GM12878 (cell line): ENCODE measurements around the gene AMH. TPM values are rescaled to one million over a fixed set of nuclear protein-coding genes. Genes with fewer than 3 reads are reported as not detected.
A peak's percentile ranks its signal among the peaks of the same experiment; 100 is the strongest.

Experiments used
- ATAC-seq: fragments of 200-7000 bp; cut with Tn5 transposase; 3 replicates; pipeline ENCODE4 v1.9.1; 2020; ENCODE audit warnings: mild to moderate bottlenecking, moderate library complexity
- BruUV-seq: library from RNA; stranded (reverse); fragments of 400-500 nt; replicated peaks from 2 replicates; lab custom pipeline; 2021; lab: Mats Ljungman, UMichigan
- CTCF ChIA-PET: fragments of 300-600 bp; sonication (Branson Sonifier 250); formaldehyde crosslinking; extraction: SDS; loops from one replicate; lab custom pipeline; 2021; ENCODE audit warnings: inconsistent platforms; lab: Yijun Ruan, JAX
- POLR2A ChIA-PET: fragments of 350-600 bp; formaldehyde crosslinking; extraction: SDS; loops from one replicate; lab custom pipeline; 2021; ENCODE audit warnings: inconsistent platforms; lab: Charles Lee
- RAD21 ChIA-PET: fragments of 300-600 bp; sonication (Branson Sonifier 250); formaldehyde crosslinking; loops from one replicate; lab custom pipeline; 2023; ENCODE audit warnings: antibody characterized with exemption; ENCODE audit not compliant: unreplicated experiment; lab: Charles Lee
- SMC1A ChIA-PET: fragments of 300-600 bp; sonication (Branson Sonifier 250); formaldehyde crosslinking; loops from one replicate; lab custom pipeline; 2023; ENCODE audit not compliant: unreplicated experiment, uncharacterized antibody; lab: Charles Lee
- DNase-seq: peaks from one replicate; pipeline ENCODE4 v3.0.0-alpha.2; 2011; ENCODE audit warnings: low read depth, low spot score
- FAIRE-seq: peaks from 3 replicates; lab custom pipeline; 2011; peaks lifted over from hg19 to GRCh38; lab: Jason Lieb, UNC
- H2AFZ ChIP-seq: 2 replicates; pipeline ENCODE4 v1.6.0; 2011; ENCODE audit warnings: low read depth, low read length, control low read depth; ENCODE audit not compliant: control insufficient read depth
- H3K27ac ChIP-seq: 2 replicates; pipeline ENCODE4 v1.5.1; 2011; ENCODE audit warnings: control low read depth; ENCODE audit not compliant: control insufficient read depth, insufficient read depth
- H3K27me3 ChIP-seq, 2 experiments: replicated peaks in 1 of 2; 2 replicates each; pipeline versions ENCODE4 v1.6.0 to v1.6.1; 2011; ENCODE audit warnings: low read length in 1 of 2; ENCODE audit not compliant: control insufficient read depth in 2 of 2, insufficient read depth in 2 of 2
- H3K36me3 ChIP-seq, 2 experiments: 2 replicates each; pipeline ENCODE4 v1.5.1; 2011; ENCODE audit warnings: low read length in 1 of 2; ENCODE audit not compliant: control insufficient read depth in 2 of 2, insufficient read depth in 2 of 2
- H3K4me1 ChIP-seq: 2 replicates; pipeline ENCODE4 v1.6.1; 2011; ENCODE audit warnings: mild to moderate bottlenecking, low read length, moderate library complexity, mixed read lengths; ENCODE audit not compliant: control insufficient read depth, insufficient read depth
- H3K4me2 ChIP-seq: 2 replicates; pipeline ENCODE4 v1.6.0; 2011; ENCODE audit warnings: control low read depth; ENCODE audit not compliant: control insufficient read depth, insufficient read depth
- H3K4me3 ChIP-seq: fragments of 200-600 bp; sonication (generic); 2 replicates; pipeline ENCODE4 v1.5.1; 2016
- H3K79me2 ChIP-seq: 2 replicates; pipeline ENCODE4 v1.6.0; 2011; ENCODE audit warnings: low read length; ENCODE audit not compliant: control insufficient read depth, insufficient read depth
- H3K9ac ChIP-seq: 2 replicates; pipeline ENCODE4 v1.8.0; 2011; ENCODE audit warnings: low read length, control low read depth, mixed read lengths; ENCODE audit not compliant: control insufficient read depth, insufficient read depth
- H3K9me3 ChIP-seq: replicated peaks from 3 replicates; pipeline ENCODE4 v1.5.1; 2011; ENCODE audit warnings: mild to moderate bottlenecking, low read length; ENCODE audit not compliant: control insufficient read depth, insufficient read depth
- H4K20me1 ChIP-seq: 2 replicates; pipeline ENCODE4 v1.6.0; 2011; ENCODE audit not compliant: control insufficient read depth, insufficient read depth
- POLR2A ChIP-seq: IDR thresholded peaks from 2 replicates; pipeline ENCODE4 v1.6.1; 2011; ENCODE audit warnings: low read depth, mild to moderate bottlenecking, low read length
- RUNX3 ChIP-seq: IDR thresholded peaks from 2 replicates; pipeline ENCODE4 v1.6.1; 2012; ENCODE audit warnings: low read length, inconsistent platforms
- SMAD5 ChIP-seq: IDR thresholded peaks from 2 replicates; pipeline ENCODE4 v1.6.1; 2016; ENCODE audit warnings: antibody characterized with exemption, low read depth
- WGBS: methylation state at CpG from one replicate; pipeline ENCODE4 v1.1.6; 2016; ENCODE audit warnings: low lambda C conversion rate; ENCODE audit not compliant: insufficient replicate concordance, insufficient coverage; ENCODE audit errors: missing lambda C conversion rate; 5-methylcytosine and 5-hydroxymethylcytosine counted together
- in situ Hi-C: fragments of 300-500 bp; cut with MboI; formaldehyde crosslinking; loops from 9 replicates; pipeline ENCODE4 v1.14.3; 2018; ENCODE audit warnings: mixed read lengths
- intact Hi-C: fragments of 100-400 bp; cut with micrococcal nuclease; formaldehyde crosslinking; loops from one replicate; pipeline ENCODE4 v1.14.2; 2022; ENCODE audit not compliant: unreplicated experiment
- polyA plus RNA-seq, 11 experiments: library from polyadenylated mRNA; depleted of rRNA in 4 of 11; unstranded in 6 of 11; stranded (reverse) in 5 of 11; fragments of >200 nt; fragmentation: Nextera tagmentation in 4 of 11; fragmentation: Illumina TruSeq in 1 of 11; extraction: Ambion mirVana in 4 of 11; extraction: Trizol in 1 of 11; gene quantifications; 1 replicate in 1 of 11; 2 replicates in 10 of 11; pipeline versions ENCODE4 v1.2.1 to v1.2.3, GENCODE V29; 2011 to 2016; ENCODE audit warnings: inconsistent platforms in 2 of 11, missing spikeins in 2 of 11, low read depth in 1 of 11
- total RNA-seq, 4 experiments: library from RNA; depleted of rRNA in 3 of 4; stranded (reverse); fragments of >200 nt in 3 of 4; fragmentation: Illumina TruSeq in 1 of 4; extraction: Trizol in 1 of 4; gene quantifications; 2 replicates each; pipeline versions ENCODE4 v1.2.1 to v1.2.3, GENCODE V29; 2013 to 2021
- TF ChIP-seq, protein P1 (sequence below): fragments of 450-650 bp; IDR thresholded peaks from 2 replicates; pipeline ENCODE4 v1.6.1; 2017; ENCODE audit warnings: mild to moderate bottlenecking, low read depth, inconsistent platforms; ENCODE audit not compliant: poor library complexity, severe bottlenecking
- TF ChIP-seq, protein P2 (sequence below): IDR thresholded peaks from 2 replicates; pipeline ENCODE4 v1.6.1; 2012; ENCODE audit warnings: mild to moderate bottlenecking, low read depth, low read length

The AMH gene
- total and polyA plus RNA-seq, 10 of the 15 experiments (the other 5 are each of a cell fraction or from before 2014, with no cell fraction given): 0.17 to 3.5 (median 0.81) TPM; not detected in 4

DNA sequence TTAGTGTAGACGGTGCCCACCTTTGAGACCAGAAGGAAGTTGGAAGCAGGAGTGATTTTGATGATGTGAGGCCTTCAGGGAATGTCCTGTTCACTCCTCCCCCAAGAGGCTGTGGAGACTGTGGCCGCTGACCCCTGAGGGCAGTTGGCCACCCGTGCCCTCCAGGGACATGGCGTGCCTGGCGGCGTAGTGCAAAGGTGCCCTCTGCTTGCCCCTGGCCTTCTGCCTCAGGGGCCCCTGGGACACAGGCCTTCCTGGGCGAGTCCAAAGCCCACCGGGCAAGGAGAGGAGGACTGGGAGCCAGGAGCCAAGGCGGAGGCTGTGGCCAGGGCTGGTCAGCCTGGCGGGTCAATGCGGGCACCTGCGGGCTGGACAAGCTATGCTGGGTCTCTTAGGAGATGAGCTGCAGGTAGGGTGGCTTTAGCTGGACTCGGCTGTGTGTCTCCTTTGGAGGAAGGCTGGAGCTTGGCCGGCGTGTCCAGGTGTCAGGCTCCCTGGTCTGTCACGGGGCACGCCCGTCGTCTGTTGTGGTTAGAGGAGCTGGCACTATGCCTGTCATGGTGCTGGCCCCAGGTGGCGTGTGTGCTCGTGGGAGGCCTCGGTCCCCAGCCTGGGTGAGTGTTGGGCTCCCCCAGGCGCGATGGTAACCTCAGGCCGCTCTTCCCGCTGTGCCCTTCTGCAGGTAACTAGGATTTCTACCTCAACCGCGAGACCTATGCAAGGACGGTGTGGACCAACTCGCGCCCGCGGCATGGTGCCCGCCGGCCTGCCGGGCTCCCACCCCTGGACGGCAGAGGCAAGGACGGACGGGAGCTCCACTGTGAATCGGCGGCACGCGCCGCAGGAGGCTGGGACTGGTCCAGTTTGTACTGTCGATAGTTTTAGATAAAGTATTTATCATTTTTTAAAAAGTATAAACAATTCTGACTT lies 19.8 kb upstream of the AMH start:
- H3K36me3 ChIP-seq: peaks cover 0 to 43% of the 10 kb centered on the region in 2 experiments; a peak in 3 of 4 replicates
- peaks cover 11% of the 10 kb centered on the region for H3K4me1 ChIP-seq
- no peak for DNase-seq
- ATAC-seq: no peak
- TF ChIP-seq, protein P1, sequence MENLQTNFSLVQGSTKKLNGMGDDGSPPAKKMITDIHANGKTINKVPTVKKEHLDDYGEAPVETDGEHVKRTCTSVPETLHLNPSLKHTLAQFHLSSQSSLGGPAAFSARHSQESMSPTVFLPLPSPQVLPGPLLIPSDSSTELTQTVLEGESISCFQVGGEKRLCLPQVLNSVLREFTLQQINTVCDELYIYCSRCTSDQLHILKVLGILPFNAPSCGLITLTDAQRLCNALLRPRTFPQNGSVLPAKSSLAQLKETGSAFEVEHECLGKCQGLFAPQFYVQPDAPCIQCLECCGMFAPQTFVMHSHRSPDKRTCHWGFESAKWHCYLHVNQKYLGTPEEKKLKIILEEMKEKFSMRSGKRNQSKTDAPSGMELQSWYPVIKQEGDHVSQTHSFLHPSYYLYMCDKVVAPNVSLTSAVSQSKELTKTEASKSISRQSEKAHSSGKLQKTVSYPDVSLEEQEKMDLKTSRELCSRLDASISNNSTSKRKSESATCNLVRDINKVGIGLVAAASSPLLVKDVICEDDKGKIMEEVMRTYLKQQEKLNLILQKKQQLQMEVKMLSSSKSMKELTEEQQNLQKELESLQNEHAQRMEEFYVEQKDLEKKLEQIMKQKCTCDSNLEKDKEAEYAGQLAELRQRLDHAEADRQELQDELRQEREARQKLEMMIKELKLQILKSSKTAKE: no peak
- peak; percentile 64 for TF ChIP-seq POLR2A
- TF ChIP-seq RUNX3: peak; percentile 10; the same call in 1 of the 2 replicates
- no peak for TF ChIP-seq SMAD5
- TF ChIP-seq, protein P2, sequence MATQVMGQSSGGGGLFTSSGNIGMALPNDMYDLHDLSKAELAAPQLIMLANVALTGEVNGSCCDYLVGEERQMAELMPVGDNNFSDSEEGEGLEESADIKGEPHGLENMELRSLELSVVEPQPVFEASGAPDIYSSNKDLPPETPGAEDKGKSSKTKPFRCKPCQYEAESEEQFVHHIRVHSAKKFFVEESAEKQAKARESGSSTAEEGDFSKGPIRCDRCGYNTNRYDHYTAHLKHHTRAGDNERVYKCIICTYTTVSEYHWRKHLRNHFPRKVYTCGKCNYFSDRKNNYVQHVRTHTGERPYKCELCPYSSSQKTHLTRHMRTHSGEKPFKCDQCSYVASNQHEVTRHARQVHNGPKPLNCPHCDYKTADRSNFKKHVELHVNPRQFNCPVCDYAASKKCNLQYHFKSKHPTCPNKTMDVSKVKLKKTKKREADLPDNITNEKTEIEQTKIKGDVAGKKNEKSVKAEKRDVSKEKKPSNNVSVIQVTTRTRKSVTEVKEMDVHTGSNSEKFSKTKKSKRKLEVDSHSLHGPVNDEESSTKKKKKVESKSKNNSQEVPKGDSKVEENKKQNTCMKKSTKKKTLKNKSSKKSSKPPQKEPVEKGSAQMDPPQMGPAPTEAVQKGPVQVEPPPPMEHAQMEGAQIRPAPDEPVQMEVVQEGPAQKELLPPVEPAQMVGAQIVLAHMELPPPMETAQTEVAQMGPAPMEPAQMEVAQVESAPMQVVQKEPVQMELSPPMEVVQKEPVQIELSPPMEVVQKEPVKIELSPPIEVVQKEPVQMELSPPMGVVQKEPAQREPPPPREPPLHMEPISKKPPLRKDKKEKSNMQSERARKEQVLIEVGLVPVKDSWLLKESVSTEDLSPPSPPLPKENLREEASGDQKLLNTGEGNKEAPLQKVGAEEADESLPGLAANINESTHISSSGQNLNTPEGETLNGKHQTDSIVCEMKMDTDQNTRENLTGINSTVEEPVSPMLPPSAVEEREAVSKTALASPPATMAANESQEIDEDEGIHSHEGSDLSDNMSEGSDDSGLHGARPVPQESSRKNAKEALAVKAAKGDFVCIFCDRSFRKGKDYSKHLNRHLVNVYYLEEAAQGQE: no peak
- H3K27me3 ChIP-seq: no peaks in the 10 kb centered on the region
- WGBS: 91% methylated on average over 43 of the region's 45 CpGs
- intact Hi-C loops: loop anchor here (10.0 kb wide), 1 partner anchor 135 kb away; the partner anchor contains the start of genes IZUMO4 and MOB3A
- ChIA-PET SMC1A (interaction anchor here (0.6 kb wide), 1 partner anchor 43 kb away, joined by 3 read pairs; no protein-coding TSS in a partner anchor), CTCF (interaction anchor here (0.9 to 1.0 kb wide), 2 partner anchors 58 to 74 kb away, joined by 3 to 4 read pairs; no protein-coding TSS in a partner anchor), RAD21 (interaction anchor here (1.1 to 1.5 kb wide), 2 partner anchors 9 to 73 kb away, joined by 3 to 5 read pairs; no protein-coding TSS in a partner anchor), POLR2A (interaction anchor here (0.5 to 0.6 kb wide), 3 partner anchors 19 to 96 kb away, joined by 3 to 7 read pairs (median 4); no protein-coding TSS in a partner anchor)
- H3K27ac ChIP-seq: no peak overlapping the region
- no peak overlapping the region for H3K4me3 ChIP-seq
- H3K9me3 ChIP-seq: no peaks in the 10 kb centered on the region
- no peaks in the 10 kb centered on the region for H4K20me1 ChIP-seq
- H2AFZ ChIP-seq: no peak overlapping the region
- H3K9ac ChIP-seq: no peak overlapping the region
- no peak overlapping the region for H3K4me2 ChIP-seq
- H3K79me2 ChIP-seq: peaks cover 14% of the 10 kb centered on the region
- TSS peak; percentile 21 for BruUV-seq
- in situ Hi-C loops: loop anchor here (5.0 kb wide), 1 partner anchor 88 kb away; no protein-coding TSS in a partner anchor
- no peak for FAIRE-seq
